Upper lobe of right lung (tissue), 1 donor: ENCODE measurements around the gene STK11. TPM values are rescaled to one million over a fixed set of nuclear protein-coding genes. Genes with fewer than 3 reads are reported as not detected.

Source experiments
- ATAC-seq: fragments of 200-7000 bp; cut with Tn5 transposase; one replicate; pipeline ENCODE4 v1.9.1; 2020; ENCODE audit warnings: mild to moderate bottlenecking, moderate library complexity
- DNase-seq: peaks from one replicate; pipeline ENCODE4 v3.0.0-alpha.2; 2020
- H3K27ac ChIP-seq: fragments of 200-600 bp; one replicate; pipeline ENCODE4 v1.8.0; 2022
- H3K27me3 ChIP-seq: fragments of 200-600 bp; one replicate; pipeline ENCODE4 v1.8.0; 2022; ENCODE audit warnings: mild to moderate bottlenecking
- H3K36me3 ChIP-seq: fragments of 200-600 bp; one replicate; pipeline ENCODE4 v1.8.0; 2022
- H3K4me1 ChIP-seq: fragments of 200-600 bp; one replicate; pipeline ENCODE4 v1.8.0; 2022
- H3K4me3 ChIP-seq: fragments of 200-600 bp; one replicate; pipeline ENCODE4 v1.8.0; 2022; ENCODE audit warnings: mild to moderate bottlenecking
- H3K9me3 ChIP-seq: fragments of 200-600 bp; one replicate; pipeline ENCODE4 v1.8.0; 2022
- intact Hi-C: fragments of 100-400 bp; cut with DNase I; formaldehyde crosslinking; loops from one replicate; pipeline ENCODE4 v1.11.0; 2022
- total RNA-seq: library from RNA; stranded (reverse); fragmentation: NEBNext Ultra II Directional; extraction: Animal tissue kit (Norgen Biotek cat#: 25700); gene quantifications from one replicate; pipeline ENCODE4 v1.2.1, GENCODE V29; 2021
- TF ChIP-seq, protein P1 (sequence below): fragments of 200-600 bp; IDR thresholded peaks from one replicate; pipeline ENCODE4 v1.8.0; 2022; ENCODE audit warnings: antibody characterized with exemption
- donor health status: DM: no; HTN: yes; CAD: no; lungs with severe emphysema.

The STK11 gene
- total RNA-seq, 1 donor from 2014 or later = 51.8 TPM

GRCh38 chr19:1171755-1172352 is 33.7 kb upstream of the STK11 start:
- Histone ChIP-seq H3K4me1 (peaks cover 52% of the 10 kb centered on the region), H3K27ac (peak overlapping the region; percentile 95), H3K9me3 (no peaks in the 10 kb centered on the region), H3K27me3 (no peaks in the 10 kb centered on the region), H3K4me3 (peak overlapping the region; percentile 87), H3K36me3 (peaks cover 5% of the 10 kb centered on the region)
- TF ChIP-seq, protein P1, sequence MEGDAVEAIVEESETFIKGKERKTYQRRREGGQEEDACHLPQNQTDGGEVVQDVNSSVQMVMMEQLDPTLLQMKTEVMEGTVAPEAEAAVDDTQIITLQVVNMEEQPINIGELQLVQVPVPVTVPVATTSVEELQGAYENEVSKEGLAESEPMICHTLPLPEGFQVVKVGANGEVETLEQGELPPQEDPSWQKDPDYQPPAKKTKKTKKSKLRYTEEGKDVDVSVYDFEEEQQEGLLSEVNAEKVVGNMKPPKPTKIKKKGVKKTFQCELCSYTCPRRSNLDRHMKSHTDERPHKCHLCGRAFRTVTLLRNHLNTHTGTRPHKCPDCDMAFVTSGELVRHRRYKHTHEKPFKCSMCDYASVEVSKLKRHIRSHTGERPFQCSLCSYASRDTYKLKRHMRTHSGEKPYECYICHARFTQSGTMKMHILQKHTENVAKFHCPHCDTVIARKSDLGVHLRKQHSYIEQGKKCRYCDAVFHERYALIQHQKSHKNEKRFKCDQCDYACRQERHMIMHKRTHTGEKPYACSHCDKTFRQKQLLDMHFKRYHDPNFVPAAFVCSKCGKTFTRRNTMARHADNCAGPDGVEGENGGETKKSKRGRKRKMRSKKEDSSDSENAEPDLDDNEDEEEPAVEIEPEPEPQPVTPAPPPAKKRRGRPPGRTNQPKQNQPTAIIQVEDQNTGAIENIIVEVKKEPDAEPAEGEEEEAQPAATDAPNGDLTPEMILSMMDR = no peak
- ATAC-seq = peak; percentile 1
- no peak for DNase-seq
- intact Hi-C loops = loop anchor here (10.0 kb wide), 1 partner anchor 47 kb away; no protein-coding TSS in a partner anchor

GRCh38 chr19:1172353-1173158 is 33.0 kb upstream of the STK11 start:
- H3K27me3 ChIP-seq = no peaks in the 10 kb centered on the region
- intact Hi-C loops = loop anchor here (10.0 kb wide), 1 partner anchor 48 kb away; no protein-coding TSS in a partner anchor
- DNase-seq = peak; percentile 74
- H3K27ac ChIP-seq = peak overlapping the region; percentile 95
- TF ChIP-seq, protein P1 = no peak
- H3K4me3 ChIP-seq = peak overlapping the region; percentile 87
- no peaks in the 10 kb centered on the region for H3K9me3 ChIP-seq
- peak; percentile 31 for ATAC-seq
- peaks cover 51% of the 10 kb centered on the region for H3K4me1 ChIP-seq
- no peaks in the 10 kb centered on the region for H3K36me3 ChIP-seq

DNA sequence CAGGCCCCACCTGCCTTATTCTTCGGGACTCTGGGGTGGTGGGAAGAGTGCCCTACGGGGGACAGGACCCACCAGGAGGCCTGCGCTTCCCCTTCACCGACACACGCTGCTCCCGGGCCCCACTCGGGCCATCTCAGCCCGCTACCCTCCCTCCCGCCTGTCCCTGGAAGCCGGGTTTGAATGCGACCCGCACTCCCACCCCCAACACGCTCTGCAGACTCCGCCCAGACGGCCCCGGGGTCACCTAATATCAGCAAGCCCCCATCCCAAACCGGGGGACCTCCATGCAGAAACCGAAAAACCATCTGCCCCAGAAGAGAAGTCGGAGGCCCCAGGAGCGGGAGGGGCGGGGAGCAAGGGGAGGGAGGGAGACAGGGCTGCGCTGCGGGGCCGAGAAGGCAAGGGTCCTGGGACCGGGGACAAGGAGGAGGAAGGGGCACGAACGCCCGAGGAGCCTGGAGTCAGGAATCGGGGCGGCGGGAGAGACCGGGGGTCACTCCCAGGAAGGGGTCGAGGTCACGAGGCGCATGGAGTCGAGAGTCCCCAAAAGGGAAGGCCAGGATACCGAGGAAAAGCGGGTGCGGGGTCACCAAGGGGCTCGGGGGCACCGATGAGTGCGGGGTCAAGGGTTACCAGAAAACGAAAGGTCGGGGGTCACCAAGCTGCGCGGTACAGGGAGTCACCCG is 32.3 kb upstream of the STK11 start:
- DNase-seq (peak; percentile 78), ATAC-seq (peak; percentile 2)
- Histone ChIP-seq H3K9me3 (no peaks in the 10 kb centered on the region), H3K4me1 (peaks cover 50% of the 10 kb centered on the region), H3K27ac (peak overlapping the region; percentile 95), H3K27me3 (no peaks in the 10 kb centered on the region), H3K36me3 (no peaks in the 10 kb centered on the region), H3K4me3 (peak overlapping the region; percentile 87)
- TF ChIP-seq, protein P1 = no peak
- intact Hi-C loops = loop anchor here (10.0 kb wide), 1 partner anchor 49 kb away; no protein-coding TSS in a partner anchor

DNA sequence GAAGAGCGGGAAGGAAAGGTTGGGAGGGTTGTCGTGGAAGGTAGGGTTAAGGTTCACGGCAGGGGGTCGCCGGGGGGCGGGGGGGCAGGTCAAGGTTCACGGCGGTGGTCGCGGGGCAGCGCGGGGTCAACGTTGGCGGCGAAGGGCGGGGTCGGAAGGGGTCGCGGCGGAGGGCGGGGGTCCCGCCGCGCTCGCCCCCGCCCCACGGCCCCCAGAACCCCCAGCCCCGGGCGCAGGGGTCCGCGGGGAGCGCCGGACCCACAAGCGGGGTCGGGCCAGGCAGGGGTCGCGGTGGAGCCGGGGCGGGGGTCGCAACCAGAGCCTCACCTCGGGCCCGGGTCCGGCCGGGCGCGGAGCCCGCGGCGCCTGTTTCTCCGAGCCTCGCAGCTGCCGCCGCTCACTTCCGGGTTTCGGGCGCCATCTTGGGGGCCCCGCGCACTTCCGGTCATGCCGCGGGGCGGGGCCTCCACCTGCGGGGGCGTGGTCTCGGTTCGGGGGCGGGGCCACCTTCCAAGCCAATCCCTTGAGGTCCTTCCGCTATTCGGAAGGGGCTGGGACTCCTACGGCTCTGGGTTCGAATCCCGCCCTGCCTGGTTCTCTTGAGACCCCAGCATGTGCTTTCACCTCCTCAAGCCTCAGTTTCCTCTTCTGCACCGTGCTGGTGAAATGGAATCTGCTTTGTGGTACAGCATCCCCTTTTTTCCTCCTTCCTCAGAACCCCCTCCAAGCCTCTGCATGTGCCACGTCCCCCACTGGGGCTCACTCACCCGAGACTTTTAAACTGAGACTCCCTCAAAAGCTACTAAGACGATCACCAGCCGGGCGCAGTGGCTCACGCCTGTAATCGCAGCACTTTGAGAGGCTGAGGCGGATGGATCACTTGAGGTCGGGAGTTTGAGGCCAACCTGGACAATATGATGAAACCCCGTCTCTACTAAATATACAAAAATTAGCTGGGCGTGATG is 31.5 kb upstream of the STK11 start, which contains the start of gene SBNO2:
Gene SBNO2 (minus strand): TSS at position 424 of the 965 bp plus-strand sequence. CDS start 19,992 bp downstream, outside the sequence.
- intact Hi-C loops = loop anchor here (10.0 kb wide), 1 partner anchor 49 kb away; no protein-coding TSS in a partner anchor
- TF ChIP-seq, protein P1 = no peak
- DNase-seq = peak; percentile 94
- H3K9me3 ChIP-seq = no peaks in the 10 kb centered on the region
- no peaks in the 10 kb centered on the region for H3K27me3 ChIP-seq
- peak within 1 kb of the TSS; percentile 87 for H3K4me3 ChIP-seq
- peaks cover 43% of the 10 kb centered on the region for H3K4me1 ChIP-seq
- peak within 1 kb of the TSS; percentile 95 for H3K27ac ChIP-seq
- H3K36me3 ChIP-seq = no peaks in the 10 kb centered on the region
- ATAC-seq = peak; percentile 86
